ENCODE measurements around the gene PRSS57. TPM values are rescaled to one million over a fixed set of nuclear protein-coding genes. Genes with fewer than 3 reads are reported as not detected.

Gene PRSS57
- polyA plus RNA-seq, 1 of the 3 experiments (the other 2 are of a cell fraction) = not detected

- TF ChIP-seq, protein P1, sequence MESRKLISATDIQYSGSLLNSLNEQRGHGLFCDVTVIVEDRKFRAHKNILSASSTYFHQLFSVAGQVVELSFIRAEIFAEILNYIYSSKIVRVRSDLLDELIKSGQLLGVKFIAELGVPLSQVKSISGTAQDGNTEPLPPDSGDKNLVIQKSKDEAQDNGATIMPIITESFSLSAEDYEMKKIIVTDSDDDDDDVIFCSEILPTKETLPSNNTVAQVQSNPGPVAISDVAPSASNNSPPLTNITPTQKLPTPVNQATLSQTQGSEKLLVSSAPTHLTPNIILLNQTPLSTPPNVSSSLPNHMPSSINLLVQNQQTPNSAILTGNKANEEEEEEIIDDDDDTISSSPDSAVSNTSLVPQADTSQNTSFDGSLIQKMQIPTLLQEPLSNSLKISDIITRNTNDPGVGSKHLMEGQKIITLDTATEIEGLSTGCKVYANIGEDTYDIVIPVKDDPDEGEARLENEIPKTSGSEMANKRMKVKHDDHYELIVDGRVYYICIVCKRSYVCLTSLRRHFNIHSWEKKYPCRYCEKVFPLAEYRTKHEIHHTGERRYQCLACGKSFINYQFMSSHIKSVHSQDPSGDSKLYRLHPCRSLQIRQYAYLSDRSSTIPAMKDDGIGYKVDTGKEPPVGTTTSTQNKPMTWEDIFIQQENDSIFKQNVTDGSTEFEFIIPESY (IDR thresholded peaks at IDR 0.05; ENCODE audit: borderline replicate concordance, low read depth) = no peak
- TF ChIP-seq, protein P2, sequence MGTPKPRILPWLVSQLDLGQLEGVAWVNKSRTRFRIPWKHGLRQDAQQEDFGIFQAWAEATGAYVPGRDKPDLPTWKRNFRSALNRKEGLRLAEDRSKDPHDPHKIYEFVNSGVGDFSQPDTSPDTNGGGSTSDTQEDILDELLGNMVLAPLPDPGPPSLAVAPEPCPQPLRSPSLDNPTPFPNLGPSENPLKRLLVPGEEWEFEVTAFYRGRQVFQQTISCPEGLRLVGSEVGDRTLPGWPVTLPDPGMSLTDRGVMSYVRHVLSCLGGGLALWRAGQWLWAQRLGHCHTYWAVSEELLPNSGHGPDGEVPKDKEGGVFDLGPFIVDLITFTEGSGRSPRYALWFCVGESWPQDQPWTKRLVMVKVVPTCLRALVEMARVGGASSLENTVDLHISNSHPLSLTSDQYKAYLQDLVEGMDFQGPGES (IDR thresholded peaks at IDR 0.05; ENCODE audit: low read depth, low read length) = no peak
- no peak for TF ChIP-seq RFX5 (IDR thresholded peaks at IDR 0.05; ENCODE audit: low read length)
- TF ChIP-seq EZH2phosphoT487 (IDR thresholded peaks at IDR 0.05; ENCODE audit: borderline replicate concordance, low read depth) = no peak
- TF ChIP-seq YY1 (IDR thresholded peaks at IDR 0.05; ENCODE audit: low read depth) = no peak
- TF ChIP-seq TAF1 (IDR thresholded peaks at IDR 0.05; ENCODE audit: borderline replicate concordance, low read depth, low read length) = no peak
- TF ChIP-seq CTCF (IDR thresholded peaks at IDR 0.05) = no peak
Observed at GRCh38 chr19:638906-639252, 56.4 kb downstream of the PRSS57 start (continued).

Other genes with a start within 250 kb of the PRSS57 start
- gene SHC2, start 234.4 kb downstream of the PRSS57 start, polyA plus RNA-seq (2012; rRNA removed) = 0.64 and 0.80 TPM in 2 replicates
- gene MADCAM1, start 199.0 kb downstream of the PRSS57 start, polyA plus RNA-seq (2012; rRNA removed) = 0.63 and 0.81 TPM in 2 replicates
- gene TPGS1, start 188.0 kb downstream of the PRSS57 start, polyA plus RNA-seq (2012; rRNA removed) = 28.3 and 31.0 TPM in 2 replicates
- gene CDC34, start 163.7 kb downstream of the PRSS57 start, polyA plus RNA-seq (2012; rRNA removed) = 69.2 and 96.7 TPM in 2 replicates
- not detected in 2 replicates for gene GZMM, start 151.4 kb downstream of the PRSS57 start, polyA plus RNA-seq (2012; rRNA removed)
- gene BSG, start 122.9 kb downstream of the PRSS57 start, polyA plus RNA-seq (2012; rRNA removed) = 745 and 835 TPM in 2 replicates
- gene HCN2, start 105.6 kb downstream of the PRSS57 start, polyA plus RNA-seq (2012; rRNA removed) = 3.4 and 5.6 TPM in 2 replicates
- gene POLRMT, start 61.9 kb downstream of the PRSS57 start, polyA plus RNA-seq (2012; rRNA removed) = 38.2 and 40.1 TPM in 2 replicates
- gene FGF22, start 55.6 kb downstream of the PRSS57 start, polyA plus RNA-seq (2012; rRNA removed) = 0.62 and 0.93 TPM in 2 replicates
- 9.0 and 12.9 TPM in 2 replicates for gene RNF126, start 32.2 kb downstream of the PRSS57 start, polyA plus RNA-seq (2012; rRNA removed)
- gene FSTL3, start 19.1 kb downstream of the PRSS57 start, polyA plus RNA-seq (2012; rRNA removed) = 64.4 and 73.0 TPM in 2 replicates
- 6.2 and 15.6 TPM in 2 replicates for gene PALM, start 13.5 kb upstream of the PRSS57 start, polyA plus RNA-seq (2012; rRNA removed)
- 0.03 and 0.08 TPM in 2 replicates for gene MISP, start 55.7 kb upstream of the PRSS57 start, polyA plus RNA-seq (2012; rRNA removed)
- gene PTBP1, start 102.0 kb upstream of the PRSS57 start, polyA plus RNA-seq (2012; rRNA removed) = 172 and 243 TPM in 2 replicates
- 1.5 and 1.6 TPM in 2 replicates for gene PLPPR3, start 126.5 kb upstream of the PRSS57 start, polyA plus RNA-seq (2012; rRNA removed)
- 0.15 TPM in 2 replicates for gene AZU1, start 132.4 kb upstream of the PRSS57 start, polyA plus RNA-seq (2012; rRNA removed)
- gene PRTN3, start 145.5 kb upstream of the PRSS57 start, polyA plus RNA-seq (2012; rRNA removed) = not detected in 2 replicates
- not detected in 2 replicates for gene ELANE, start 156.9 kb upstream of the PRSS57 start, polyA plus RNA-seq (2012; rRNA removed)
- 2.5 and 3.2 TPM in 2 replicates for gene CFD, start 164.2 kb upstream of the PRSS57 start, polyA plus RNA-seq (2012; rRNA removed)
- 30.0 and 40.6 TPM in 2 replicates for gene MED16, start 197.7 kb upstream of the PRSS57 start, polyA plus RNA-seq (2012; rRNA removed)
- gene RNU6-9, start 198.0 kb upstream of the PRSS57 start, polyA plus RNA-seq (2012; rRNA removed) = not detected in 2 replicates
- gene R3HDM4, start 217.8 kb upstream of the PRSS57 start, polyA plus RNA-seq (2012; rRNA removed) = 39.2 and 41.4 TPM in 2 replicates
- gene KISS1R, start 221.9 kb upstream of the PRSS57 start, polyA plus RNA-seq (2012; rRNA removed) = not detected in 2 replicates
- gene ARID3A, start 230.6 kb upstream of the PRSS57 start, polyA plus RNA-seq (2012; rRNA removed) = 4.4 and 8.6 TPM in 2 replicates